ENCODE results near the gene RBMX2.

RBMX2 gene

DNA sequence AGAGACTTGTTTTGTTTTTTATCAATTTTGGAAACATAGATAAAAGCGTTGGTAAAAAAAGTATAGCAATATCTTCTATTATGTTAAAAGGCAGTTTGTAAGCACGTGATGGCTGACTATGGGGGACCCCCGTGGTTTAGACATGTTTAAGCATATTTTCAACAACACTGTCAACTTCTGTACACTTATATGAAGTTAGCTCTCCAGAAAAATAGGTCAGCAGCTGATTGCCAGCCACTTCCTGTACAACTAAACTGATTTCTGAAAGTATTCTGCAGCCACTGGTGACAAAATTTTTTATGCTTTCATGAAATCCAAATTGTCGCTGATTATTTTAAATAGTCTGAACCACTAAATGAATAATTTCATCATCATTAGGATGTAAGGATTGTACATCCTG is 45.2 kb downstream of the RBMX2 start:
- no peak for DNase-seq
